AG09319 (cell line): ENCODE results near the gene NANOG.
"Not testable (repeated sequence)": the region's sequence is repeated elsewhere in the genome, so short reads cannot be mapped to it uniquely, and the experiment has no call there.

Experiments used
- DNase-seq: peaks from one replicate; pipeline ENCODE4 v3.0.0-alpha.2; 2010; ENCODE audit warnings: low read depth; ENCODE audit errors: extremely low read depth
- TF ChIP-seq, protein P1 (sequence below): IDR thresholded peaks from 2 replicates; pipeline ENCODE4 v1.5.1; 2011; ENCODE audit warnings: low read depth, mild to moderate bottlenecking, inconsistent platforms, low read length, moderate library complexity

Gene NANOG

DNA sequence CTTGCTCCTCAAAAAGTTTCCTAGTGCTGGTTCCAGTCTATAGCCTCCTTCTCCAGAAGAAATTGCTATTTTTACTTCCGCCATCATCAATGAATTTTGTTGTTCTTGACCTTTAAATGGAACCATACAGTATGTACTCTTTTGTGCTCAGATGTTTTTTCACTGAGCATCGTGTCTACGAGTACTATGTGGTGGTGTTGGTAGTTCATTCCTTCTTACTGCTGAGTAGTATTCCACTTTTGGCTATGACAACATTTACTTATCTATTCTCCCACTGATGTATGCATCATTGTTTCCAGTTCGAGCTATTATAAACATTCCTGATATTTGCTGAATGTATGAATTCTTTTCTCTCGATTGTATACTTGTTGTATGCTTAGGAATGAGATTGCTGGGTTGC is 54.9 kb downstream of the NANOG start:
- no peak for DNase-seq
- TF ChIP-seq, protein P1, sequence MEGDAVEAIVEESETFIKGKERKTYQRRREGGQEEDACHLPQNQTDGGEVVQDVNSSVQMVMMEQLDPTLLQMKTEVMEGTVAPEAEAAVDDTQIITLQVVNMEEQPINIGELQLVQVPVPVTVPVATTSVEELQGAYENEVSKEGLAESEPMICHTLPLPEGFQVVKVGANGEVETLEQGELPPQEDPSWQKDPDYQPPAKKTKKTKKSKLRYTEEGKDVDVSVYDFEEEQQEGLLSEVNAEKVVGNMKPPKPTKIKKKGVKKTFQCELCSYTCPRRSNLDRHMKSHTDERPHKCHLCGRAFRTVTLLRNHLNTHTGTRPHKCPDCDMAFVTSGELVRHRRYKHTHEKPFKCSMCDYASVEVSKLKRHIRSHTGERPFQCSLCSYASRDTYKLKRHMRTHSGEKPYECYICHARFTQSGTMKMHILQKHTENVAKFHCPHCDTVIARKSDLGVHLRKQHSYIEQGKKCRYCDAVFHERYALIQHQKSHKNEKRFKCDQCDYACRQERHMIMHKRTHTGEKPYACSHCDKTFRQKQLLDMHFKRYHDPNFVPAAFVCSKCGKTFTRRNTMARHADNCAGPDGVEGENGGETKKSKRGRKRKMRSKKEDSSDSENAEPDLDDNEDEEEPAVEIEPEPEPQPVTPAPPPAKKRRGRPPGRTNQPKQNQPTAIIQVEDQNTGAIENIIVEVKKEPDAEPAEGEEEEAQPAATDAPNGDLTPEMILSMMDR = no peak

DNA sequence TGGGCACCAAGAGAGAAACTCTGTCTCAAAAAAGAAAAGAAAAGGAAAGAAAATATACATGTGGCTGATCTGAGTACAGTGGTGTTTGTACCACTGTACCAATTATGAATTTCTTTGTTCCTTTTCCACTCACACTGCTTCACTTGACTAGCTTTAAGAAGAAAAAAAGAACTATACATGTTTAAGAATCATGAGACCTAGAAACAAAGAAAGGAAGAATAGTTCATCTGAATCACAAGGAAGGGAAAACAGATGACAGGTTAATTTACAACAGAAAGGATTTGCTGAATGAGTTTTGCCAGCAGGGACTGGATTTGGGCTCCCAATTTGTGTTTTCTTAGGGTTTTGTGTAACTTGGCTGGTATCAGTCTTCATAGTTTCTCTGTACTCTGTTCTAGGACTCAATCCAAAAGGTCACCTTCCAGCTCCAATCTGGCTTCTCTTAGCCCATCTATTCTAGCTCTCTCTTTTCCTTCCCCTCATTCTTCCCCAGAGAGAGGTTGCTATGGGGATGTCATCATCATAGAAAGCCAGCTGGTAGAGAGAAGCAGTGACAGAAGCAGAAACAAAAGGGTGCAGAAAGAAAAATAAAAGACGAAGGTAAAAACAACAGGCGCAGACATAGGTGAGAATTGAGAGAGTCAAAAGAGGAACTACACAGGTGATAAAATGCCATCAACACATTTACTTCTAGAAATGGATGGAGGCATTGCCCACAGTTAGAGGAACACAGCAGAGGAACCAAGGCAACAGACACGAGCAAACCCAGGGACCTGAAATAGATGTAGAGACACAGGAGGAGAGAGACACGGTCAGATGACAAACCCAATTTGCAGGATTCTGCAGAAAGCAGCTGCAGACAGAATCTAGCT is 58.3 kb downstream of the NANOG start:
- DNase-seq = not testable (repeated sequence)

GRCh38 chr12:7848098-7848422 is 58.9 kb downstream of the NANOG start:
- not testable (repeated sequence) for DNase-seq
